H1 (cell line): ENCODE results near the gene PSMB11. TPM values are rescaled to one million over a fixed set of nuclear protein-coding genes. Genes with fewer than 3 reads are reported as not detected.

Experiments used
- CTCF ChIA-PET: fragments of 300-600 bp; sonication (Branson Sonifier 250); formaldehyde crosslinking; loops from one replicate; lab custom pipeline; 2021; ENCODE audit not compliant: partially characterized antibody; lab: Charles Lee
- POLR2A ChIA-PET: fragments of 300-600 bp; sonication (Branson Sonifier 250); formaldehyde crosslinking; loops from one replicate; lab custom pipeline; 2021; ENCODE audit warnings: inconsistent platforms; ENCODE audit not compliant: partially characterized antibody; lab: Charles Lee
- DNase-seq, 2 experiments: peaks; one replicate each; pipeline versions ENCODE4 v3.0.0 to v3.0.0-alpha.2; 2010 to 2022; ENCODE audit warnings: low spot score in 2 of 2, low read depth in 1 of 2, mixed read lengths in 1 of 2
- FAIRE-seq: peaks from 2 replicates; lab custom pipeline; 2011; peaks lifted over from hg19 to GRCh38; lab: Jason Lieb, UNC
- H2AFZ ChIP-seq: 2 replicates; pipeline ENCODE4 v1.8.1; 2012; ENCODE audit warnings: low read length, inconsistent platforms
- H2AK5ac ChIP-seq: 2 replicates; pipeline ENCODE4 v1.6.1; 2013; ENCODE audit warnings: low read depth, low read length
- H2BK120ac ChIP-seq: replicated peaks from 2 replicates; pipeline ENCODE3; 2013; ENCODE audit warnings: low read depth, low read length, inconsistent platforms
- H2BK12ac ChIP-seq: 2 replicates; pipeline ENCODE4 v1.6.1; 2013; ENCODE audit warnings: low read depth, low read length
- H2BK15ac ChIP-seq: 2 replicates; pipeline ENCODE4 v1.6.1; 2013; ENCODE audit warnings: low read length
- H2BK20ac ChIP-seq: 2 replicates; pipeline ENCODE4 v1.6.1; 2013; ENCODE audit warnings: low read length
- H2BK5ac ChIP-seq: 2 replicates; pipeline ENCODE4 v1.6.1; 2013; ENCODE audit warnings: low read depth, low read length
- H3K14ac ChIP-seq: 2 replicates; pipeline ENCODE4 v1.6.1; 2013; ENCODE audit warnings: inconsistent platforms; ENCODE audit not compliant: insufficient read length
- H3K18ac ChIP-seq: 2 replicates; pipeline ENCODE4 v1.6.1; 2013; ENCODE audit warnings: low read length; ENCODE audit errors: extremely low read depth
- H3K23ac ChIP-seq: 2 replicates; pipeline ENCODE4 v1.6.1; 2013; ENCODE audit warnings: inconsistent platforms; ENCODE audit not compliant: insufficient read length
- H3K23me2 ChIP-seq: 2 replicates; pipeline ENCODE4 v1.6.1; 2013; ENCODE audit warnings: low read depth, low read length
- H3K27ac ChIP-seq: 2 replicates; pipeline ENCODE4 v1.6.1; 2011; ENCODE audit warnings: low read depth, low read length, inconsistent platforms
- H3K27me3 ChIP-seq, 4 experiments: replicated peaks in 1 of 4; 1 replicate in 1 of 4; 2 replicates in 3 of 4; pipeline versions ENCODE4 v1.6.1 to v1.8.1; 2011 to 2013; ENCODE audit warnings: low read length in 3 of 4, mild to moderate bottlenecking in 3 of 4, inconsistent platforms in 2 of 4, mixed read lengths in 2 of 4, moderate library complexity in 1 of 4; ENCODE audit not compliant: control insufficient read depth in 3 of 4, insufficient read depth in 3 of 4; ENCODE audit errors: extremely low read depth in 1 of 4
- H3K36me3 ChIP-seq, 4 experiments: 2 replicates each; pipeline versions ENCODE4 v1.6.1 to v1.8.1; 2011 to 2013; ENCODE audit warnings: mild to moderate bottlenecking in 4 of 4, low read length in 3 of 4, moderate library complexity in 2 of 4, control low read depth in 1 of 4, inconsistent platforms in 1 of 4; ENCODE audit not compliant: insufficient read depth in 4 of 4, control insufficient read depth in 2 of 4
- H3K4ac ChIP-seq: replicated peaks from 2 replicates; pipeline ENCODE3; 2013; ENCODE audit warnings: low read length, low read depth, mixed read lengths, inconsistent platforms; ENCODE audit not compliant: insufficient read length
- H3K4me1 ChIP-seq, 4 experiments: replicated peaks in 1 of 4; 1 replicate in 1 of 4; 2 replicates in 3 of 4; pipeline versions ENCODE4 v1.6.1 to v1.8.1; 2011 to 2013; ENCODE audit warnings: low read length in 3 of 4, inconsistent platforms in 2 of 4, mixed read lengths in 1 of 4; ENCODE audit not compliant: insufficient read depth in 4 of 4, control insufficient read depth in 3 of 4
- H3K4me2 ChIP-seq, 2 experiments: 2 replicates each; pipeline versions ENCODE4 v1.6.1 to v1.8.1; 2011 to 2013; ENCODE audit warnings: low read depth in 2 of 2, low read length in 2 of 2, control low read depth in 1 of 2, inconsistent platforms in 1 of 2, mild to moderate bottlenecking in 1 of 2; ENCODE audit not compliant: insufficient read depth in 1 of 2
- H3K4me3 ChIP-seq, 4 experiments: fragments of 200-600, 300-600 bp in 1 of 4; sonication (generic), shearing (Covaris generic), sonication (Bioruptor Twin) in 1 of 4; 2 replicates each; pipeline versions ENCODE4 v1.5.1 to v1.8.1; 2011 to 2016; ENCODE audit warnings: low read length in 4 of 4, low read depth in 3 of 4, control low read depth in 2 of 4, inconsistent platforms in 2 of 4, mild to moderate bottlenecking in 2 of 4, mixed read lengths in 1 of 4, moderate library complexity in 1 of 4; ENCODE audit not compliant: insufficient read depth in 2 of 4; ENCODE audit errors: extremely low read depth in 1 of 4
- H3K56ac ChIP-seq: replicated peaks from 2 replicates; pipeline ENCODE3; 2013; ENCODE audit warnings: low read depth, mild to moderate bottlenecking, mixed read lengths, low read length, inconsistent platforms; ENCODE audit not compliant: insufficient read length
- H3K79me1 ChIP-seq: 2 replicates; pipeline ENCODE4 v1.6.1; 2013; ENCODE audit warnings: low read depth, low read length, control low read depth
- H3K79me2 ChIP-seq, 2 experiments: 2 replicates each; pipeline versions ENCODE4 v1.6.1 to v1.8.1; 2012 to 2013; ENCODE audit warnings: low read length in 2 of 2, mild to moderate bottlenecking in 2 of 2, inconsistent platforms in 1 of 2; ENCODE audit not compliant: insufficient read depth in 2 of 2, control insufficient read depth in 1 of 2
- H3K9ac ChIP-seq, 4 experiments: replicated peaks in 1 of 4; 1 replicate in 1 of 4; 2 replicates in 3 of 4; pipeline versions ENCODE4 v1.6.1 to v1.8.1; 2011 to 2013; ENCODE audit warnings: low read depth in 3 of 4, low read length in 3 of 4, control low read depth in 2 of 4, mild to moderate bottlenecking in 2 of 4, moderate library complexity in 2 of 4, inconsistent platforms in 1 of 4; ENCODE audit errors: extremely low read depth in 1 of 4
- H3K9me3 ChIP-seq, 2 experiments: 2 replicates each; pipeline versions ENCODE4 v1.6.1 to v1.8.1; 2012 to 2013; ENCODE audit warnings: mild to moderate bottlenecking in 2 of 2, moderate library complexity in 2 of 2, control low read depth in 1 of 2, inconsistent platforms in 1 of 2, low read depth in 1 of 2, low read length in 1 of 2, mixed read lengths in 1 of 2; ENCODE audit not compliant: insufficient read depth in 2 of 2
- H4K20me1 ChIP-seq, 2 experiments: replicated peaks in 1 of 2; 2 replicates each; pipeline versions ENCODE3 to v1.8.1; 2011 to 2013; ENCODE audit warnings: inconsistent platforms in 2 of 2, low read length in 2 of 2, mild to moderate bottlenecking in 1 of 2; ENCODE audit not compliant: insufficient read depth in 2 of 2, control insufficient read depth in 1 of 2
- H4K5ac ChIP-seq: 2 replicates; pipeline ENCODE4 v1.6.1; 2013; ENCODE audit warnings: low read length, low read depth, mixed read lengths, inconsistent platforms; ENCODE audit not compliant: insufficient read length
- H4K8ac ChIP-seq: 2 replicates; pipeline ENCODE4 v1.8.0; 2013; ENCODE audit warnings: mild to moderate bottlenecking, moderate library complexity, low read length, inconsistent platforms; ENCODE audit not compliant: insufficient read depth; ENCODE audit errors: extremely low read depth
- H4K91ac ChIP-seq: replicated peaks from 2 replicates; pipeline ENCODE3; 2013; ENCODE audit warnings: low read length, mixed read lengths, inconsistent platforms; ENCODE audit not compliant: insufficient read length
- BACH1 ChIP-seq: IDR thresholded peaks from 2 replicates; pipeline ENCODE4 v1.6.1; 2012; ENCODE audit warnings: low read length, improper control_type of control experiment
- BRCA1 ChIP-seq: IDR thresholded peaks from 2 replicates; pipeline ENCODE4 v1.6.1; 2012; ENCODE audit warnings: low read depth, low read length, improper control_type of control experiment
- CHD2 ChIP-seq: IDR thresholded peaks from 2 replicates; pipeline ENCODE4 v1.6.1; 2012; ENCODE audit warnings: low read length, improper control_type of control experiment
- EP300 ChIP-seq, 2 experiments: IDR thresholded peaks; 1 replicate in 1 of 2; 2 replicates in 1 of 2; pipeline ENCODE4 v1.6.1; 2011 to 2012; ENCODE audit warnings: low read depth in 2 of 2, low read length in 2 of 2, mild to moderate bottlenecking in 2 of 2, borderline replicate concordance in 1 of 2, inconsistent platforms in 1 of 2, moderate library complexity in 1 of 2
- FOSL1 ChIP-seq: IDR thresholded peaks from 2 replicates; pipeline ENCODE4 v1.6.1; 2011; ENCODE audit warnings: mild to moderate bottlenecking, low read depth, low read length, moderate library complexity; ENCODE audit not compliant: insufficient read depth
- GTF2F1 ChIP-seq: IDR thresholded peaks from 2 replicates; pipeline ENCODE4 v1.6.1; 2012; ENCODE audit warnings: low read depth, low read length, improper control_type of control experiment, borderline replicate concordance
- HDAC6 ChIP-seq: IDR thresholded peaks from one replicate; pipeline ENCODE4 v1.7.1; 2012; ENCODE audit warnings: low read depth, mild to moderate bottlenecking, inconsistent platforms, low read length, moderate library complexity
- PHF8 ChIP-seq: fragments of 200-600 bp; sonication (generic); conservative IDR thresholded peaks from 2 replicates; pipeline ENCODE4 v1.7.1; 2012; ENCODE audit warnings: low read depth, mild to moderate bottlenecking, inconsistent platforms, low read length, moderate library complexity
- POLR2AphosphoS5 ChIP-seq: IDR thresholded peaks from 2 replicates; pipeline ENCODE4 v1.6.1; 2011; ENCODE audit warnings: low read depth, low read length
- RXRA ChIP-seq: IDR thresholded peaks from 2 replicates; pipeline ENCODE4 v1.6.1; 2011; ENCODE audit warnings: low read depth, mild to moderate bottlenecking, low read length, moderate library complexity; ENCODE audit not compliant: insufficient read depth
- TAF7 ChIP-seq: optimal IDR thresholded peaks from 2 replicates; pipeline ENCODE3; 2011; ENCODE audit warnings: low read depth, mild to moderate bottlenecking, inconsistent platforms, low read length, moderate library complexity, borderline replicate concordance
- ZNF274 ChIP-seq: IDR thresholded peaks from 2 replicates; pipeline ENCODE4 v1.7.0; 2012; ENCODE audit warnings: low read length, borderline replicate concordance; ENCODE audit errors: extremely low read depth
- WGBS, 2 experiments: shearing (Covaris generic) in 1 of 2; methylation state at CpG; one replicate each; pipeline versions ENCODE4 v1.1.6 to v1.1.7; 2013 to 2015; ENCODE audit warnings: low lambda C conversion rate in 2 of 2, mixed read lengths in 2 of 2, inconsistent platforms in 1 of 2, low coverage in 1 of 2, missing lambda C conversion rate in 1 of 2; ENCODE audit not compliant: insufficient replicate concordance in 2 of 2, insufficient coverage in 1 of 2, insufficient read length in 1 of 2; ENCODE audit errors: extremely low coverage in 1 of 2, missing lambda C conversion rate in 1 of 2; 5-methylcytosine and 5-hydroxymethylcytosine counted together
- polyA plus RNA-seq, 7 experiments: library from polyadenylated mRNA; depleted of rRNA in 3 of 7; stranded (reverse) in 5 of 7; unstranded in 2 of 7; fragments of >200 nt in 5 of 7; fragments of 200-250 nt in 2 of 7; gene quantifications; 1 replicate in 5 of 7; 2 replicates in 1 of 7; 4 replicates in 1 of 7; pipeline versions ENCODE4 v1.2.1 to v1.2.3, GENCODE V29; 2011 to 2013; ENCODE audit warnings: missing spikeins in 2 of 7, mixed read lengths in 2 of 7
- total RNA-seq: library from RNA; stranded (reverse); fragmentation: NEBNext Ultra II Directional; extraction: Animal tissue kit (Norgen Biotek cat#: 25700); gene quantifications from 2 replicates; pipeline ENCODE4 v1.2.1, GENCODE V29; 2021

The PSMB11 gene
- total and polyA plus RNA-seq, 2 of the 8 experiments (the other 6 are each of a cell fraction or from before 2014, with no cell fraction given) = not detected

- no peak overlapping the region for H2BK12ac ChIP-seq
- H3K14ac ChIP-seq = no peak overlapping the region
- no peaks in the 10 kb centered on the region; the same call in 1 of the 2 replicates for H3K79me1 ChIP-seq
- H2AFZ ChIP-seq = no peak overlapping the region
- H3K27me3 ChIP-seq = no peaks in the 10 kb centered on the region
- H2BK15ac ChIP-seq = no peak overlapping the region
- H4K5ac ChIP-seq = no peak overlapping the region
- no peak overlapping the region for H3K4ac ChIP-seq
- H2BK120ac ChIP-seq = no peak overlapping the region
- H4K8ac ChIP-seq = no peak overlapping the region
- H3K27ac ChIP-seq = no peak overlapping the region
- H4K91ac ChIP-seq = no peak overlapping the region
- no peak overlapping the region for H3K4me3 ChIP-seq
- no peak overlapping the region for H2AK5ac ChIP-seq
- ChIA-PET POLR2A (interaction anchor here (1.0 to 12.2 kb wide), 6 partner anchors 11 to 63 kb away, joined by 3 to 133 read pairs (median 22); partner anchors contain the start of genes AJUBA, CDH24 and PSMB5), CTCF (interaction anchor here (0.6 to 23.0 kb wide), 16 partner anchors 11 to 122 kb away, joined by 3 to 785 read pairs (median 9); partner anchors contain the start of genes AJUBA, CDH24, CEBPE and HAUS4)
- H3K23me2 ChIP-seq = no peaks in the 10 kb centered on the region; the same call in 1 of the 2 replicates
- H2BK5ac ChIP-seq = no peak overlapping the region
- 76% methylated on average over 11 of the region's 11 CpGs; no CpG with 5 or more reads in 1 of the 2 experiments for WGBS, 2 experiments
- no peaks in the 10 kb centered on the region for H3K9me3 ChIP-seq
- H3K23ac ChIP-seq = no peak overlapping the region
- H3K4me1 ChIP-seq = peaks cover 0 to 5% (median 2%) of the 10 kb centered on the region in 4 experiments; a peak in 2 of 7 replicates
- H4K20me1 ChIP-seq = no peaks in the 10 kb centered on the region
- no peak overlapping the region for H3K9ac ChIP-seq
- no peak overlapping the region for H3K4me2 ChIP-seq
- H3K56ac ChIP-seq = no peak overlapping the region
- FAIRE-seq (no peak), DNase-seq (no peak)
- H2BK20ac ChIP-seq = no peak overlapping the region
- H3K79me2 ChIP-seq = no peaks in the 10 kb centered on the region
- no peak overlapping the region for H3K18ac ChIP-seq
- no peaks in the 10 kb centered on the region for H3K36me3 ChIP-seq
- no peak for TF ChIP-seq EP300 (IDR thresholded peaks at IDR 0.05; ENCODE audit: borderline replicate concordance in 1 of 2, low read depth in 2 of 2, low read length in 2 of 2)
- TF ChIP-seq HDAC6 = no peak
- no peak for TF ChIP-seq BRCA1
- TF ChIP-seq BACH1 = no peak
- no peak for TF ChIP-seq CHD2
- no peak for TF ChIP-seq FOSL1
- no peak for TF ChIP-seq RXRA
- no peak for TF ChIP-seq GTF2F1
- no peak for TF ChIP-seq POLR2AphosphoS5
- TF ChIP-seq PHF8 = no peak
- no peak for TF ChIP-seq ZNF274
- TF ChIP-seq TAF7 = no peak
These were observed 45.0 kb upstream of the PSMB11 start for GRCh38 chr14:22996768-22997654.
